Keratinocyte (primary cell): ENCODE results near the gene KCNN3.

ENCODE experiments used
- CTCF ChIP-seq, 3 experiments: IDR thresholded peaks in 1 of 3; conservative IDR thresholded peaks in 1 of 3; optimal IDR thresholded peaks in 1 of 3; 2 replicates in 2 of 3; 3 replicates in 1 of 3; pipeline versions ENCODE3 to v1.5.1; 2011; ENCODE audit warnings: low read length in 3 of 3, mild to moderate bottlenecking in 3 of 3, moderate library complexity in 2 of 3, control low read depth in 1 of 3, inconsistent platforms in 1 of 3; ENCODE audit not compliant: insufficient read depth in 2 of 3; ENCODE audit errors: extremely low read depth in 1 of 3
- EZH2 ChIP-seq: IDR thresholded peaks from one replicate; pipeline ENCODE4 v1.6.1; 2012; ENCODE audit warnings: inconsistent platforms, mild to moderate bottlenecking, low read length, moderate library complexity

DNA sequence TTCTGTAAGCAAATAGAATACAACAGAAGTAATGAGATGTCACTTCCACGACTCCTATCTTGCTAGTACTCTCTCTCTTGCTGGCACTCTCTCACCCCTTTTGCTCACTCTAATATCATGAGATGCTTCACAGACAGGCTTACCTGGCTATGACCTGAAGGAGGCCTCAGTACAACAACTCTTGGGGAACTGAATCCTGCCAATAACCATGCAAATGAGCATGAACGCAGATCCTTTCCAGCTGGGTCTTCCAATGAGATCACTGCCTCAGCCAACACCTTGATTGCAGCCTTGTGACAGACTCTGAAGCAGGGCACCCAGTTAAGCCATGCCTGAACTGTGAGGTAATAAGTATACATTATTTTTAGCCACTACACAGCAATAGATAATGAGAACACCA is 209.0 kb downstream of the KCNN3 start:
- no peak for TF ChIP-seq CTCF (optimal IDR thresholded peaks at IDR 0.05 in 1 of 3, IDR thresholded peaks at IDR 0.05 in 1 of 3, conservative IDR thresholded peaks at IDR 0.05 in 1 of 3; ENCODE audit: extremely low read depth in 1 of 3, insufficient read depth in 2 of 3, low read length in 3 of 3)
- TF ChIP-seq EZH2: no peak
